HCT116 (cell line): ENCODE results near the gene TLN1. TPM values are rescaled to one million over a fixed set of nuclear protein-coding genes. Genes with fewer than 3 reads are reported as not detected.

Experiments
- ATAC-seq: fragments of 200-7000 bp; cut with Tn5 transposase; 2 replicates; pipeline ENCODE4 v1.9.1; 2020; ENCODE audit warnings: mild to moderate bottlenecking, moderate library complexity
- BruUV-seq: library from RNA; stranded (reverse); fragments of 400-500 nt; replicated peaks from 2 replicates; lab custom pipeline; 2021; lab: Mats Ljungman, UMichigan
- CTCF ChIA-PET: fragments of 300-600 bp; sonication (Branson Sonifier 250); formaldehyde crosslinking; loops from one replicate; lab custom pipeline; 2021; ENCODE audit warnings: antibody characterized with exemption; lab: Charles Lee
- POLR2A ChIA-PET: fragments of 300-600, 350-600 bp; sonication (Branson Sonifier 250); formaldehyde crosslinking; loops from one replicate; lab custom pipeline; 2021; ENCODE audit warnings: antibody characterized with exemption; lab: Charles Lee
- RAD21 ChIA-PET, 2 experiments: fragments of 300-600 bp; sonication (Branson Sonifier 250); formaldehyde crosslinking; loops; one replicate each; lab custom pipeline; 2023; ENCODE audit warnings: low total read pairs in 2 of 2; ENCODE audit not compliant: uncharacterized antibody in 2 of 2, unreplicated experiment in 2 of 2, low non-redundant PET in 1 of 2; lab: Charles Lee
- DNase-seq: peaks from one replicate; pipeline ENCODE4 v3.0.0-alpha.2; 2010; ENCODE audit warnings: low read depth, low spot score
- H2AFZ ChIP-seq: fragments of 200-600 bp; shearing (Covaris generic), sonication (generic); 2 replicates; pipeline ENCODE4 v1.6.1; 2017; ENCODE audit warnings: low read depth, mixed run types, mixed read lengths, antibody characterized with exemption, low read length; ENCODE audit not compliant: poor library complexity, severe bottlenecking
- H3K27ac ChIP-seq: 2 replicates; pipeline ENCODE4 v1.5.1; 2012; ENCODE audit warnings: low read depth, low read length
- H3K27me3 ChIP-seq: fragments of 200-600 bp; sonication (generic); 2 replicates; pipeline ENCODE4 v1.6.1; 2016; ENCODE audit warnings: mixed run types, low read length, mixed read lengths; ENCODE audit not compliant: insufficient read depth
- H3K36me3 ChIP-seq, 2 experiments: fragments of 200-500 bp in 1 of 2; fragments of 200-600 bp in 1 of 2; sonication (Bioruptor generic) in 1 of 2; sonication (generic) in 1 of 2; 2 replicates each; pipeline versions ENCODE4 v1.5.1 to v1.6.1; 2014 to 2016; ENCODE audit warnings: low read length in 2 of 2, inconsistent platforms in 1 of 2, mixed read lengths in 1 of 2, mixed run types in 1 of 2; ENCODE audit not compliant: insufficient read depth in 2 of 2, control insufficient read depth in 1 of 2
- H3K4me1 ChIP-seq, 2 experiments: fragments of 200-600 bp in 1 of 2; sonication (generic) in 1 of 2; 2 replicates each; pipeline versions ENCODE4 v1.5.1 to v1.6.1; 2012 to 2017; ENCODE audit warnings: low read length in 2 of 2, inconsistent platforms in 1 of 2, mild to moderate bottlenecking in 1 of 2, mixed read lengths in 1 of 2, mixed run types in 1 of 2, moderate library complexity in 1 of 2; ENCODE audit not compliant: insufficient read depth in 2 of 2, control insufficient read depth in 1 of 2
- H3K4me2 ChIP-seq: fragments of 200-600 bp; sonication (generic); 2 replicates; pipeline ENCODE4 v1.6.1; 2017; ENCODE audit warnings: mixed run types, low read length, mixed read lengths
- H3K4me3 ChIP-seq, 2 experiments: fragments of 200-600 bp in 1 of 2; sonication (generic) in 1 of 2; replicated peaks in 1 of 2; 2 replicates each; pipeline ENCODE4 v1.5.1; 2011 to 2016; ENCODE audit warnings: low read length in 2 of 2, control low read depth in 1 of 2, low read depth in 1 of 2, mild to moderate bottlenecking in 1 of 2, mixed read lengths in 1 of 2, mixed run types in 1 of 2
- H3K79me2 ChIP-seq: fragments of 200-600 bp; sonication (generic); 2 replicates; pipeline ENCODE4 v1.6.1; 2017; ENCODE audit warnings: mild to moderate bottlenecking, mixed run types, low read length, moderate library complexity, mixed read lengths; ENCODE audit not compliant: insufficient read depth
- H3K9ac ChIP-seq: fragments of 200-600 bp; sonication (generic); 2 replicates; pipeline ENCODE4 v1.6.1; 2016; ENCODE audit warnings: low read length, mixed read lengths
- H3K9me2 ChIP-seq: fragments of 200-600 bp; sonication (generic), shearing (Covaris generic); 2 replicates; pipeline ENCODE4 v1.6.1; 2017; ENCODE audit warnings: mixed run types, mild to moderate bottlenecking, moderate library complexity; ENCODE audit not compliant: insufficient read depth
- H3K9me3 ChIP-seq, 2 experiments: fragments of 200-500 bp in 1 of 2; fragments of 200-600 bp in 1 of 2; sonication (Bioruptor generic) in 1 of 2; sonication (generic) in 1 of 2; 2 replicates each; pipeline ENCODE4 v1.6.1; 2014 to 2017; ENCODE audit warnings: low read length in 2 of 2, mixed read lengths in 2 of 2, inconsistent platforms in 1 of 2, low read depth in 1 of 2, mild to moderate bottlenecking in 1 of 2, mixed run types in 1 of 2, moderate library complexity in 1 of 2; ENCODE audit not compliant: control insufficient read depth in 1 of 2, insufficient read depth in 1 of 2
- H4K20me1 ChIP-seq: fragments of 200-600 bp; sonication (generic), shearing (Covaris generic); 2 replicates; pipeline ENCODE4 v1.6.1; 2017; ENCODE audit warnings: mixed run types, mild to moderate bottlenecking, moderate library complexity; ENCODE audit not compliant: insufficient read depth
- CEBPB ChIP-seq: IDR thresholded peaks from 2 replicates; pipeline ENCODE4 v1.6.1; 2012; ENCODE audit warnings: low read depth
- EGR1 ChIP-seq: IDR thresholded peaks from 2 replicates; pipeline ENCODE4 v1.6.1; 2012; ENCODE audit warnings: low read depth
- ELF1 ChIP-seq: IDR thresholded peaks from 2 replicates; pipeline ENCODE4 v1.6.1; 2012; ENCODE audit warnings: low read depth, borderline replicate concordance
- EZH2 ChIP-seq: fragments of 200-600 bp; sonication (generic); IDR thresholded peaks from 2 replicates; pipeline ENCODE4 v1.6.1; 2017; ENCODE audit warnings: antibody characterized with exemption, mixed run types
- FOSL1 ChIP-seq: IDR thresholded peaks from 2 replicates; pipeline ENCODE4 v1.6.1; 2012; ENCODE audit warnings: low read depth
- POLR2A ChIP-seq: IDR thresholded peaks from 2 replicates; pipeline ENCODE4 v1.7.0; 2011; ENCODE audit warnings: borderline replicate concordance; ENCODE audit not compliant: insufficient read depth, insufficient read length; ENCODE audit errors: extremely low read depth
- RAD21 ChIP-seq: IDR thresholded peaks from 2 replicates; pipeline ENCODE4 v1.6.1; 2012; ENCODE audit warnings: low read depth, mild to moderate bottlenecking
- SIN3A ChIP-seq: IDR thresholded peaks from 2 replicates; pipeline ENCODE4 v1.6.1; 2012; ENCODE audit warnings: low read depth
- SP1 ChIP-seq: IDR thresholded peaks from 2 replicates; pipeline ENCODE4 v1.6.1; 2012; ENCODE audit warnings: low read depth
- TCF7L2 ChIP-seq: IDR thresholded peaks from 2 replicates; pipeline ENCODE4 v1.7.0; 2011; ENCODE audit warnings: borderline replicate concordance, inconsistent platforms; ENCODE audit not compliant: insufficient read depth, insufficient read length; ENCODE audit errors: extremely low read depth
- ZBTB33 ChIP-seq: IDR thresholded peaks from 2 replicates; pipeline ENCODE4 v1.6.1; 2011; ENCODE audit warnings: mild to moderate bottlenecking, low read length, moderate library complexity; ENCODE audit not compliant: insufficient replicate concordance; ENCODE audit errors: extremely low read depth
- intact Hi-C: fragments of 100-400 bp; cut with micrococcal nuclease; formaldehyde crosslinking; loops from 2 replicates; pipeline ENCODE4 v1.10.0; 2022
- total RNA-seq: library from RNA; stranded (reverse); gene quantifications from one replicate; pipeline ENCODE4 v1.2.1, GENCODE V29; 2021; ENCODE audit not compliant: unreplicated experiment
- TF ChIP-seq, protein P1 (sequence below): IDR thresholded peaks from 2 replicates; pipeline ENCODE4 v1.6.1; 2012
- TF ChIP-seq, protein P2 (sequence below): IDR thresholded peaks from 2 replicates; pipeline ENCODE4 v1.6.1; 2012; ENCODE audit warnings: low read depth

The TLN1 gene
- total RNA-seq, 1 experiment from 2014 or later, result 144 TPM

- ChIA-PET RAD21 (no interaction called here), POLR2A (no interaction called here), CTCF (no interaction called here)
- TF ChIP-seq SP1 (no peak), SIN3A (no peak), POLR2A (no peak), CEBPB (no peak), TCF7L2 (no peak), ZBTB33 (no peak), FOSL1 (no peak)
- ATAC-seq, result no peak
- Histone ChIP-seq H2AFZ (no peak overlapping the region), H3K79me2 (peaks cover 40% of the 10 kb centered on the region), H3K27me3 (no peaks in the 10 kb centered on the region), H4K20me1 (no peaks in the 10 kb centered on the region), H3K27ac (no peak overlapping the region), H3K4me2 (no peak overlapping the region), H3K4me3 (no peak overlapping the region), H3K36me3 (no peaks in the 10 kb centered on the region), H3K9me2 (no peaks in the 10 kb centered on the region), H3K4me1 (peaks cover 6 to 10% of the 10 kb centered on the region in 2 experiments; a peak in 3 of 4 replicates), H3K9ac (no peak overlapping the region), H3K9me3 (no peaks in the 10 kb centered on the region)
- BruUV-seq, result no TSS peak
- DNase-seq, result no peak
- intact Hi-C loops, result no loop called here
Observed at GRCh38 chr9:35763181-35763580, 31.2 kb upstream of the TLN1 start.

- Histone ChIP-seq H3K4me3 (no peak overlapping the region), H3K9ac (no peak overlapping the region), H4K20me1 (no peaks in the 10 kb centered on the region), H3K36me3 (no peaks in the 10 kb centered on the region), H3K27me3 (no peaks in the 10 kb centered on the region), H3K9me3 (no peaks in the 10 kb centered on the region), H3K79me2 (peaks cover 48% of the 10 kb centered on the region), H3K9me2 (no peaks in the 10 kb centered on the region), H3K4me1 (peaks cover 10 to 25% of the 10 kb centered on the region in 2 experiments; a peak in 3 of 4 replicates), H2AFZ (no peak overlapping the region), H3K27ac (no peak overlapping the region), H3K4me2 (no peak overlapping the region)
- ChIA-PET POLR2A (no interaction called here), CTCF (interaction anchor here (1.0 kb wide), 1 partner anchor 99 kb away, joined by 3 read pairs; no protein-coding TSS in a partner anchor), RAD21 (no interaction called here)
- no TSS peak for BruUV-seq
- intact Hi-C loops, result no loop called here
- TF ChIP-seq EGR1 (no peak), TCF7L2 (no peak), FOSL1 (no peak), EZH2 (no peak), ELF1 (no peak), RAD21 (no peak), SP1 (no peak), SIN3A (no peak)
- TF ChIP-seq, protein P1, sequence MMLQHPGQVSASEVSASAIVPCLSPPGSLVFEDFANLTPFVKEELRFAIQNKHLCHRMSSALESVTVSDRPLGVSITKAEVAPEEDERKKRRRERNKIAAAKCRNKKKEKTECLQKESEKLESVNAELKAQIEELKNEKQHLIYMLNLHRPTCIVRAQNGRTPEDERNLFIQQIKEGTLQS, result no peak
- TF ChIP-seq, protein P2, sequence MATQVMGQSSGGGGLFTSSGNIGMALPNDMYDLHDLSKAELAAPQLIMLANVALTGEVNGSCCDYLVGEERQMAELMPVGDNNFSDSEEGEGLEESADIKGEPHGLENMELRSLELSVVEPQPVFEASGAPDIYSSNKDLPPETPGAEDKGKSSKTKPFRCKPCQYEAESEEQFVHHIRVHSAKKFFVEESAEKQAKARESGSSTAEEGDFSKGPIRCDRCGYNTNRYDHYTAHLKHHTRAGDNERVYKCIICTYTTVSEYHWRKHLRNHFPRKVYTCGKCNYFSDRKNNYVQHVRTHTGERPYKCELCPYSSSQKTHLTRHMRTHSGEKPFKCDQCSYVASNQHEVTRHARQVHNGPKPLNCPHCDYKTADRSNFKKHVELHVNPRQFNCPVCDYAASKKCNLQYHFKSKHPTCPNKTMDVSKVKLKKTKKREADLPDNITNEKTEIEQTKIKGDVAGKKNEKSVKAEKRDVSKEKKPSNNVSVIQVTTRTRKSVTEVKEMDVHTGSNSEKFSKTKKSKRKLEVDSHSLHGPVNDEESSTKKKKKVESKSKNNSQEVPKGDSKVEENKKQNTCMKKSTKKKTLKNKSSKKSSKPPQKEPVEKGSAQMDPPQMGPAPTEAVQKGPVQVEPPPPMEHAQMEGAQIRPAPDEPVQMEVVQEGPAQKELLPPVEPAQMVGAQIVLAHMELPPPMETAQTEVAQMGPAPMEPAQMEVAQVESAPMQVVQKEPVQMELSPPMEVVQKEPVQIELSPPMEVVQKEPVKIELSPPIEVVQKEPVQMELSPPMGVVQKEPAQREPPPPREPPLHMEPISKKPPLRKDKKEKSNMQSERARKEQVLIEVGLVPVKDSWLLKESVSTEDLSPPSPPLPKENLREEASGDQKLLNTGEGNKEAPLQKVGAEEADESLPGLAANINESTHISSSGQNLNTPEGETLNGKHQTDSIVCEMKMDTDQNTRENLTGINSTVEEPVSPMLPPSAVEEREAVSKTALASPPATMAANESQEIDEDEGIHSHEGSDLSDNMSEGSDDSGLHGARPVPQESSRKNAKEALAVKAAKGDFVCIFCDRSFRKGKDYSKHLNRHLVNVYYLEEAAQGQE, result no peak
- DNase-seq (no peak), ATAC-seq (no peak)
Observed at GRCh38 chr9:35760651-35761050, 28.7 kb upstream of the TLN1 start.
